ENCODE data around the gene DGKK.

- TF ChIP-seq, protein P1, sequence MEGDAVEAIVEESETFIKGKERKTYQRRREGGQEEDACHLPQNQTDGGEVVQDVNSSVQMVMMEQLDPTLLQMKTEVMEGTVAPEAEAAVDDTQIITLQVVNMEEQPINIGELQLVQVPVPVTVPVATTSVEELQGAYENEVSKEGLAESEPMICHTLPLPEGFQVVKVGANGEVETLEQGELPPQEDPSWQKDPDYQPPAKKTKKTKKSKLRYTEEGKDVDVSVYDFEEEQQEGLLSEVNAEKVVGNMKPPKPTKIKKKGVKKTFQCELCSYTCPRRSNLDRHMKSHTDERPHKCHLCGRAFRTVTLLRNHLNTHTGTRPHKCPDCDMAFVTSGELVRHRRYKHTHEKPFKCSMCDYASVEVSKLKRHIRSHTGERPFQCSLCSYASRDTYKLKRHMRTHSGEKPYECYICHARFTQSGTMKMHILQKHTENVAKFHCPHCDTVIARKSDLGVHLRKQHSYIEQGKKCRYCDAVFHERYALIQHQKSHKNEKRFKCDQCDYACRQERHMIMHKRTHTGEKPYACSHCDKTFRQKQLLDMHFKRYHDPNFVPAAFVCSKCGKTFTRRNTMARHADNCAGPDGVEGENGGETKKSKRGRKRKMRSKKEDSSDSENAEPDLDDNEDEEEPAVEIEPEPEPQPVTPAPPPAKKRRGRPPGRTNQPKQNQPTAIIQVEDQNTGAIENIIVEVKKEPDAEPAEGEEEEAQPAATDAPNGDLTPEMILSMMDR (IDR thresholded peaks at IDR 0.05), result no peak
- TF ChIP-seq POLR2A (IDR thresholded peaks at IDR 0.05), result no peak
Measured at GRCh38 chrX:50475208-50475607, 4.6 kb upstream of the DGKK start.
